ENCODE data around the gene IQGAP2.

IQGAP2 gene

DNA sequence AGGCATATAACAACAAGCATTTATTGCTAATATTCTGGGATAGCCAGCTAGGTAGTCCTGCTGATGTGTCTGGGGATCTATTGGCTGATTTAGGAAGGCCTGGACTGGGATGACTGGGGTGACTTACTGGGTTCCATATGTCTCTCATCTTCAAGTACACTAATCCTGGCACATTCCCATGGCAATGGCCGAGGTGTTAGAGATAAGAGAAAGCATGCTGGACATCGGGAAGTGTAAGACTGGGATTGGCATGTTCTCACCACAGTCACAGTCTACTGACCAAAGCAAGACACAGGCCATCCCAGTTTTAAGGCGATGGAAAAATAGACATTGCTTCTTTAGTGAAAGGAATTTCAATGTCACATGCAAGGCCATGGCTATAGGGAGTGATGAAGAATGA is 342.6 kb downstream of the IQGAP2 start:
- H3K27me3 ChIP-seq (ENCODE audit: insufficient read depth, low read length): no peaks in the 10 kb centered on the region
- H3K9ac ChIP-seq (ENCODE audit: low read depth, low read length): no peak overlapping the region
- no peaks in the 10 kb centered on the region for H3K36me3 ChIP-seq (ENCODE audit: insufficient read depth, low read depth, low read length)
- no peaks in the 10 kb centered on the region for H3K9me3 ChIP-seq (ENCODE audit: insufficient read depth, low read depth, low read length)
- no peaks in the 10 kb centered on the region for H3K4me1 ChIP-seq (ENCODE audit: insufficient read depth, low read length)
- H3K27ac ChIP-seq (ENCODE audit: low read length): no peak overlapping the region
- H3K4me3 ChIP-seq (ENCODE audit: low read length): no peak overlapping the region

GRCh38 chr5:76746677-76747076 is 343.6 kb downstream of the IQGAP2 start:
- Histone ChIP-seq H3K27ac (ENCODE audit: low read length) (no peak overlapping the region), H3K4me1 (ENCODE audit: insufficient read depth, low read length) (no peaks in the 10 kb centered on the region), H3K4me3 (ENCODE audit: low read length) (no peak overlapping the region), H3K27me3 (ENCODE audit: insufficient read depth, low read length) (no peaks in the 10 kb centered on the region), H3K9me3 (ENCODE audit: insufficient read depth, low read depth, low read length) (no peaks in the 10 kb centered on the region), H3K36me3 (ENCODE audit: insufficient read depth, low read depth, low read length) (no peaks in the 10 kb centered on the region), H3K9ac (ENCODE audit: low read depth, low read length) (no peak overlapping the region)

GRCh38 chr5:76747706-76748105 is 344.6 kb downstream of the IQGAP2 start:
- Histone ChIP-seq H3K4me3 (ENCODE audit: low read length) (no peak overlapping the region), H3K9me3 (ENCODE audit: insufficient read depth, low read depth, low read length) (no peaks in the 10 kb centered on the region), H3K27ac (ENCODE audit: low read length) (no peak overlapping the region), H3K36me3 (ENCODE audit: insufficient read depth, low read depth, low read length) (no peaks in the 10 kb centered on the region), H3K4me1 (ENCODE audit: insufficient read depth, low read length) (no peaks in the 10 kb centered on the region), H3K9ac (ENCODE audit: low read depth, low read length) (no peak overlapping the region), H3K27me3 (ENCODE audit: insufficient read depth, low read length) (no peaks in the 10 kb centered on the region)

GRCh38 chr5:76751291-76751690 is 348.2 kb downstream of the IQGAP2 start:
- no peak overlapping the region for H3K27ac ChIP-seq (ENCODE audit: low read length)
- no peaks in the 10 kb centered on the region for H3K9me3 ChIP-seq (ENCODE audit: insufficient read depth, low read depth, low read length)
- no peak overlapping the region for H3K4me3 ChIP-seq (ENCODE audit: low read length)
- no peaks in the 10 kb centered on the region for H3K4me1 ChIP-seq (ENCODE audit: insufficient read depth, low read length)
- no peak overlapping the region for H3K9ac ChIP-seq (ENCODE audit: low read depth, low read length)
- H3K36me3 ChIP-seq (ENCODE audit: insufficient read depth, low read depth, low read length): no peaks in the 10 kb centered on the region
- H3K27me3 ChIP-seq (ENCODE audit: insufficient read depth, low read length): no peaks in the 10 kb centered on the region

GRCh38 chr5:76754668-76755078 is 351.6 kb downstream of the IQGAP2 start:
- H3K27me3 ChIP-seq (ENCODE audit: insufficient read depth, low read length): no peaks in the 10 kb centered on the region
- H3K4me3 ChIP-seq (ENCODE audit: low read length): no peak overlapping the region
- H3K27ac ChIP-seq (ENCODE audit: low read length): no peak overlapping the region
- H3K36me3 ChIP-seq (ENCODE audit: insufficient read depth, low read depth, low read length): no peaks in the 10 kb centered on the region
- H3K4me1 ChIP-seq (ENCODE audit: insufficient read depth, low read length): no peaks in the 10 kb centered on the region
- H3K9me3 ChIP-seq (ENCODE audit: insufficient read depth, low read depth, low read length): no peaks in the 10 kb centered on the region
- no peak overlapping the region for H3K9ac ChIP-seq (ENCODE audit: low read depth, low read length)

DNA sequence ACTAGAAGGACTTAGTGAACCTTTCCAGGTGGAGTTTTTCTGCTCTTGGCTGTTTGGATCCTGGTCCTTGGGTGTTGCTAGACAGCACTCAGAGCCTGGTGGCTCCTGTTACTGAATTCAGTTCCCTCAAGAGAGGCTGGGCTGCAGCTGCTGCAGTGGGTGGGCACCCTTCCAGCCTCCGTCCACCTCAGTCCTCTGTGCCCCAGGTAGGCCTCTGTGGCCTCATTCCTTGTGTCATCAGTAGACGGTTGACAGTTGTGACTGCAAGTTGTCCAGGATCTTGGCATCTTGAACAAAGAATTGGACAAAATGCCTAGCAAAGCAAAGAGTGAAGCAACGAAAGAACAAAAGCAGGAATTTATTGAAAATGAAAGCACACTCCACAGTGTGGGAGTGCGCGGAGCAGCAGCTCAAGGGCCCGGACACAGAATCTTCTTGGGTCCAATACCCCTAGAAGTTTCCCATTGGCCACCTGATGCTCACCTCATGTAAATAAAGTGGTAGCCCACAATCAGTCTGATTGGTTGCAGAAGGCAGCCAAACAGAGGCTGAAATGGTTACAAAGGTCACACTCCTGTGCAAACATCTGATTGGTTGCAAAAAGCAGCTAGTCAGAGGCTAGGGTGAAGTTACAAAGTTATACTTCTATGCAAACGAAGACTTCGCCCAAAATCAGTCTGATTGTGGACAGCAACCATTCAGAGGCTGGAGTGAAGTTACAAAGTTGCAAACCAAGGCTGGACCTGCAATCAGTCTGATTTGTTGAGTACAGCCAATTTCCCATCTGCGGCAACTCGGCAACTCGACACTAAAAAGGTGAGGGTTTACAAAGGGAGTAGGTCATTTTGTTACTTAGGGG is 352.9 kb downstream of the IQGAP2 start:
- Histone ChIP-seq H3K27me3 (ENCODE audit: insufficient read depth, low read length) (no peaks in the 10 kb centered on the region), H3K9ac (ENCODE audit: low read depth, low read length) (no peak overlapping the region), H3K4me1 (ENCODE audit: insufficient read depth, low read length) (no peaks in the 10 kb centered on the region), H3K27ac (ENCODE audit: low read length) (no peak overlapping the region), H3K9me3 (ENCODE audit: insufficient read depth, low read depth, low read length) (no peaks in the 10 kb centered on the region), H3K36me3 (ENCODE audit: insufficient read depth, low read depth, low read length) (no peaks in the 10 kb centered on the region), H3K4me3 (ENCODE audit: low read length) (no peak overlapping the region)

DNA sequence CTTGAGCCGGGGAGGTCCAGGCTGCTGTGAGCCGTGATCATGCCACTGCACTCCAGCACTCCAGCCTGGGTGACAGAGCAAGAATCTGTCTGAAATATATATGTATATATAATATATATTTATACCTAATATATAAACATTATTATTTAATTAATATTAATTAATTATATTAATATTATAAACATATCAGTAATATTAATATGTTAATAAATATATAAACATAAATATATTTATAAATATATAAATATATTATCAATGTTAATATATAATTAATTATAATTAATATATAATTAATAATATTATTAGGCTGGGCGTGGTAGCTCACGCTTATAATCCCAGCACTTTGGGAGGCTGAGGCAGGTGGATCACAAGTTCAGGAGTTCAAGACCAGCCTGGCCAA is 354.0 kb downstream of the IQGAP2 start:
- H3K36me3 ChIP-seq (ENCODE audit: insufficient read depth, low read depth, low read length): no peaks in the 10 kb centered on the region
- H3K4me1 ChIP-seq (ENCODE audit: insufficient read depth, low read length): no peaks in the 10 kb centered on the region
- H3K27ac ChIP-seq (ENCODE audit: low read length): no peak overlapping the region

More for the DNA sequence above, 354.0 kb downstream of the IQGAP2 start:
- no peak overlapping the region for H3K4me3 ChIP-seq (ENCODE audit: low read length)
- no peaks in the 10 kb centered on the region for H3K27me3 ChIP-seq (ENCODE audit: insufficient read depth, low read length)
- H3K9ac ChIP-seq (ENCODE audit: low read depth, low read length): no peak overlapping the region
- no peaks in the 10 kb centered on the region for H3K9me3 ChIP-seq (ENCODE audit: insufficient read depth, low read depth, low read length)

Measured in iPS-20b (cell line).